ENCODE results near the gene DOC2A.

DOC2A gene

GRCh38 chr16:29995911-29996765, 14.7 kb downstream of the DOC2A start, which contains the start of gene INO80E (continued):
- TF ChIP-seq, protein P1, sequence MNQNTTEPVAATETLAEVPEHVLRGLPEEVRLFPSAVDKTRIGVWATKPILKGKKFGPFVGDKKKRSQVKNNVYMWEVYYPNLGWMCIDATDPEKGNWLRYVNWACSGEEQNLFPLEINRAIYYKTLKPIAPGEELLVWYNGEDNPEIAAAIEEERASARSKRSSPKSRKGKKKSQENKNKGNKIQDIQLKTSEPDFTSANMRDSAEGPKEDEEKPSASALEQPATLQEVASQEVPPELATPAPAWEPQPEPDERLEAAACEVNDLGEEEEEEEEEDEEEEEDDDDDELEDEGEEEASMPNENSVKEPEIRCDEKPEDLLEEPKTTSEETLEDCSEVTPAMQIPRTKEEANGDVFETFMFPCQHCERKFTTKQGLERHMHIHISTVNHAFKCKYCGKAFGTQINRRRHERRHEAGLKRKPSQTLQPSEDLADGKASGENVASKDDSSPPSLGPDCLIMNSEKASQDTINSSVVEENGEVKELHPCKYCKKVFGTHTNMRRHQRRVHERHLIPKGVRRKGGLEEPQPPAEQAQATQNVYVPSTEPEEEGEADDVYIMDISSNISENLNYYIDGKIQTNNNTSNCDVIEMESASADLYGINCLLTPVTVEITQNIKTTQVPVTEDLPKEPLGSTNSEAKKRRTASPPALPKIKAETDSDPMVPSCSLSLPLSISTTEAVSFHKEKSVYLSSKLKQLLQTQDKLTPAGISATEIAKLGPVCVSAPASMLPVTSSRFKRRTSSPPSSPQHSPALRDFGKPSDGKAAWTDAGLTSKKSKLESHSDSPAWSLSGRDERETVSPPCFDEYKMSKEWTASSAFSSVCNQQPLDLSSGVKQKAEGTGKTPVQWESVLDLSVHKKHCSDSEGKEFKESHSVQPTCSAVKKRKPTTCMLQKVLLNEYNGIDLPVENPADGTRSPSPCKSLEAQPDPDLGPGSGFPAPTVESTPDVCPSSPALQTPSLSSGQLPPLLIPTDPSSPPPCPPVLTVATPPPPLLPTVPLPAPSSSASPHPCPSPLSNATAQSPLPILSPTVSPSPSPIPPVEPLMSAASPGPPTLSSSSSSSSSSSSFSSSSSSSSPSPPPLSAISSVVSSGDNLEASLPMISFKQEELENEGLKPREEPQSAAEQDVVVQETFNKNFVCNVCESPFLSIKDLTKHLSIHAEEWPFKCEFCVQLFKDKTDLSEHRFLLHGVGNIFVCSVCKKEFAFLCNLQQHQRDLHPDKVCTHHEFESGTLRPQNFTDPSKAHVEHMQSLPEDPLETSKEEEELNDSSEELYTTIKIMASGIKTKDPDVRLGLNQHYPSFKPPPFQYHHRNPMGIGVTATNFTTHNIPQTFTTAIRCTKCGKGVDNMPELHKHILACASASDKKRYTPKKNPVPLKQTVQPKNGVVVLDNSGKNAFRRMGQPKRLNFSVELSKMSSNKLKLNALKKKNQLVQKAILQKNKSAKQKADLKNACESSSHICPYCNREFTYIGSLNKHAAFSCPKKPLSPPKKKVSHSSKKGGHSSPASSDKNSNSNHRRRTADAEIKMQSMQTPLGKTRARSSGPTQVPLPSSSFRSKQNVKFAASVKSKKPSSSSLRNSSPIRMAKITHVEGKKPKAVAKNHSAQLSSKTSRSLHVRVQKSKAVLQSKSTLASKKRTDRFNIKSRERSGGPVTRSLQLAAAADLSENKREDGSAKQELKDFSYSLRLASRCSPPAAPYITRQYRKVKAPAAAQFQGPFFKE (tag by site-specific recombination; IDR thresholded peaks at IDR 0.05; ENCODE audit: borderline replicate concordance): no peak
- TF ChIP-seq, protein P2, sequence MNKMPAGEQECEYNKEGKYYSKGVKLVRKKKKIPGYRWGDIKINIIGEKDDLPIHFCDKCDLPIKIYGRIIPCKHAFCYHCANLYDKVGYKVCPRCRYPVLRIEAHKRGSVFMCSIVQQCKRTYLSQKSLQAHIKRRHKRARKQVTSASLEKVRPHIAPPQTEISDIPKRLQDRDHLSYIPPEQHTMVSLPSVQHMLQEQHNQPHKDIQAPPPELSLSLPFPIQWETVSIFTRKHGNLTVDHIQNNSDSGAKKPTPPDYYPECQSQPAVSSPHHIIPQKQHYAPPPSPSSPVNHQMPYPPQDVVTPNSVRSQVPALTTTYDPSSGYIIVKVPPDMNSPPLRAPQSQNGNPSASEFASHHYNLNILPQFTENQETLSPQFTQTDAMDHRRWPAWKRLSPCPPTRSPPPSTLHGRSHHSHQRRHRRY (tag by site-specific recombination; IDR thresholded peaks at IDR 0.05): no peak
- TF ChIP-seq ZBTB17 (tag by site-specific recombination; IDR thresholded peaks at IDR 0.05) (peak; percentile 86), ZNF211 (tag by site-specific recombination; IDR thresholded peaks at IDR 0.05; ENCODE audit: low read depth) (no peak), IKZF3 (tag by site-specific recombination; IDR thresholded peaks at IDR 0.05) (0 out of 2 replicates have a peak, but pooled peaks have one; percentile 3), ZNF621 (tag by site-specific recombination; IDR thresholded peaks at IDR 0.05) (no peak), ZNF596 (tag by site-specific recombination; IDR thresholded peaks at IDR 0.05) (0 out of 2 replicates have a peak, but pooled peaks have one; percentile 26), RBAK (tag by site-specific recombination; IDR thresholded peaks at IDR 0.05) (no peak), ZNF433 (tag by site-specific recombination; IDR thresholded peaks at IDR 0.05; ENCODE audit: low read depth) (no peak), KLF1 (tag by site-specific recombination; IDR thresholded peaks at IDR 0.05) (peak; percentile 93), ZFP3 (tag by site-specific recombination; IDR thresholded peaks at IDR 0.05; ENCODE audit: low read depth) (no peak), ZNF350 (tag by site-specific recombination; IDR thresholded peaks at IDR 0.05) (no peak), REPIN1 (tag by site-specific recombination; IDR thresholded peaks at IDR 0.05; ENCODE audit: low read depth) (no peak), ZNF335 (tag by site-specific recombination; conservative IDR thresholded peaks at IDR 0.05) (peak; percentile 99), ZNF366 (tag by site-specific recombination; conservative IDR thresholded peaks at IDR 0.05) (no peak), ZNF473 (tag by site-specific recombination; IDR thresholded peaks at IDR 0.05) (no peak), ZXDB (tag by site-specific recombination; IDR thresholded peaks at IDR 0.05) (peak; percentile 94), ZNF560 (tag by site-specific recombination; IDR thresholded peaks at IDR 0.05; ENCODE audit: borderline replicate concordance) (no peak), ZIC2 (tag by site-specific recombination; IDR thresholded peaks at IDR 0.05) (peak; percentile 74), ZNF707 (tag by site-specific recombination; IDR thresholded peaks at IDR 0.05) (no peak), EGR2 (tag by site-specific recombination; IDR thresholded peaks at IDR 0.05; ENCODE audit: low read depth) (peak; percentile 48), ZNF530 (tag by site-specific recombination; IDR thresholded peaks at IDR 0.05; ENCODE audit: low read depth) (no peak), ZNF776 (tag by site-specific recombination; IDR thresholded peaks at IDR 0.05; ENCODE audit: borderline replicate concordance) (no peak), PRDM1 (tag by site-specific recombination; IDR thresholded peaks at IDR 0.05) (no peak), ZNF658 (tag by site-specific recombination; IDR thresholded peaks at IDR 0.05) (no peak), PRDM4 (tag by site-specific recombination; IDR thresholded peaks at IDR 0.05) (no peak), ZNF24 (tag by site-specific recombination; IDR thresholded peaks at IDR 0.05) (peak; percentile 43; the same call in 1 of the 2 replicates), ZNF843 (tag by site-specific recombination; IDR thresholded peaks at IDR 0.05) (peak; percentile 27; the same call in 1 of the 2 replicates)
- TF ChIP-seq, protein P3, sequence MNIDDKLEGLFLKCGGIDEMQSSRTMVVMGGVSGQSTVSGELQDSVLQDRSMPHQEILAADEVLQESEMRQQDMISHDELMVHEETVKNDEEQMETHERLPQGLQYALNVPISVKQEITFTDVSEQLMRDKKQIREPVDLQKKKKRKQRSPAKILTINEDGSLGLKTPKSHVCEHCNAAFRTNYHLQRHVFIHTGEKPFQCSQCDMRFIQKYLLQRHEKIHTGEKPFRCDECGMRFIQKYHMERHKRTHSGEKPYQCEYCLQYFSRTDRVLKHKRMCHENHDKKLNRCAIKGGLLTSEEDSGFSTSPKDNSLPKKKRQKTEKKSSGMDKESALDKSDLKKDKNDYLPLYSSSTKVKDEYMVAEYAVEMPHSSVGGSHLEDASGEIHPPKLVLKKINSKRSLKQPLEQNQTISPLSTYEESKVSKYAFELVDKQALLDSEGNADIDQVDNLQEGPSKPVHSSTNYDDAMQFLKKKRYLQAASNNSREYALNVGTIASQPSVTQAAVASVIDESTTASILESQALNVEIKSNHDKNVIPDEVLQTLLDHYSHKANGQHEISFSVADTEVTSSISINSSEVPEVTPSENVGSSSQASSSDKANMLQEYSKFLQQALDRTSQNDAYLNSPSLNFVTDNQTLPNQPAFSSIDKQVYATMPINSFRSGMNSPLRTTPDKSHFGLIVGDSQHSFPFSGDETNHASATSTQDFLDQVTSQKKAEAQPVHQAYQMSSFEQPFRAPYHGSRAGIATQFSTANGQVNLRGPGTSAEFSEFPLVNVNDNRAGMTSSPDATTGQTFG (tag by site-specific recombination; IDR thresholded peaks at IDR 0.05; ENCODE audit: borderline replicate concordance): no peak
